ENCODE data around the gene HSPA12B. TPM values are rescaled to one million over a fixed set of nuclear protein-coding genes. Genes with fewer than 3 reads are reported as not detected.

HSPA12B gene
- total and polyA plus RNA-seq, 2 of the 13 experiments (the other 11 are each of a cell fraction or from before 2014, with no cell fraction given), result 0.01 TPM; not detected in 1

DNA sequence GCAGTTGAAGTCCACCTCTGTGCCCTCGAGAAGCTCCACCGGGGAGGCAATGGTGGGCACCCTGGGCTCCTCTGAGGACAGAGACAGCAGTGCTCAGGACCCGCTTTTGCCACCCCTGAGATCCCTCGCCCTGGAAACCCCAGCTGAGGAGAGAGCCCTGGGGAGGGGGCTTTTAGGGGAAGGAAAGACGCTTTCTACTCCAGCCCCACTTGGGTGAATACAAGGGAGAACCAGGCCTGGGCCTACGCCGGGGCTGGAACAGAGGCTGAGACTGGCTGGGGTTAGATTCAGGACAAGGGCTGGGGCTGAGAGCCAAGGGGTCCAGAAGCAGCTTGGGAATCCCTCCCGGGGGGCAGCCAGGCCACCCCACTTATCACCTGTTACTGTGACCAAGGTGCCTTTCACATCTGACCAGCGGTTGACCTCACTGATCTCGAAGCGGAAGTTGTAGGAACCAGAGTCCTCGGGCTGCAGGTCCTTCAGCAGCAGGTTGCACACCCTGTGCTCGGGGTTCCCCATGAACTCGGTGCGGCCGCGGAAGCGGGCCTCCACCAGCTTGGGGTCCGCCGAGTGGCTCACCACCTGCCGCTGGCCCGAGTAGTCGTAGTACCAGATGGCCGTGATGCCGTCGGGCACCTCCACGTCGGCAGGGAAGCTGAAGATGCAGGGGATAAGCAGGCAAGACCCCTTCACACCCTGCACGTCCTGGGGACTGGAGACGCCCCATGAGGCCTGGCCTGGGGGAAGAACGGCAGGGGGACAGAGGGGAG lies 26.3 kb upstream of the HSPA12B start (continued):
- TF ChIP-seq PHF21A (CRISPR knock-in tag; IDR thresholded peaks at IDR 0.05) (no peak), ZNF234 (CRISPR knock-in tag; conservative IDR thresholded peaks at IDR 0.05) (no peak), TEAD3 (CRISPR knock-in tag; optimal IDR thresholded peaks at IDR 0.05; ENCODE audit: borderline replicate concordance) (no peak), GABPB1 (CRISPR knock-in tag; IDR thresholded peaks at IDR 0.05) (no peak; the same call in 1 of the 2 replicates), ZNF282 (IDR thresholded peaks at IDR 0.05; ENCODE audit: partially characterized antibody) (no peak), CAMTA2 (CRISPR knock-in tag; IDR thresholded peaks at IDR 0.05; ENCODE audit: borderline replicate concordance) (0 out of 2 replicates have a peak, but pooled peaks have one; percentile 5), MTF2 (CRISPR knock-in tag; IDR thresholded peaks at IDR 0.05; ENCODE audit: borderline replicate concordance) (0 out of 2 replicates have a peak, but pooled peaks have one; percentile 73), ARHGAP35 (CRISPR knock-in tag; IDR thresholded peaks at IDR 0.05; ENCODE audit: borderline replicate concordance) (no peak), ATF7 (IDR thresholded peaks at IDR 0.05) (no peak), ATF7 (CRISPR knock-in tag; IDR thresholded peaks at IDR 0.05) (no peak), ZSCAN21 (CRISPR knock-in tag; IDR thresholded peaks at IDR 0.05; ENCODE audit: borderline replicate concordance) (no peak), EED (CRISPR knock-in tag; IDR thresholded peaks at IDR 0.05) (no peak), ZFP37 (CRISPR knock-in tag; IDR thresholded peaks at IDR 0.05; ENCODE audit: borderline replicate concordance) (no peak), BRD4 (CRISPR knock-in tag; IDR thresholded peaks at IDR 0.05) (no peak)
- TF ChIP-seq, protein P1, sequence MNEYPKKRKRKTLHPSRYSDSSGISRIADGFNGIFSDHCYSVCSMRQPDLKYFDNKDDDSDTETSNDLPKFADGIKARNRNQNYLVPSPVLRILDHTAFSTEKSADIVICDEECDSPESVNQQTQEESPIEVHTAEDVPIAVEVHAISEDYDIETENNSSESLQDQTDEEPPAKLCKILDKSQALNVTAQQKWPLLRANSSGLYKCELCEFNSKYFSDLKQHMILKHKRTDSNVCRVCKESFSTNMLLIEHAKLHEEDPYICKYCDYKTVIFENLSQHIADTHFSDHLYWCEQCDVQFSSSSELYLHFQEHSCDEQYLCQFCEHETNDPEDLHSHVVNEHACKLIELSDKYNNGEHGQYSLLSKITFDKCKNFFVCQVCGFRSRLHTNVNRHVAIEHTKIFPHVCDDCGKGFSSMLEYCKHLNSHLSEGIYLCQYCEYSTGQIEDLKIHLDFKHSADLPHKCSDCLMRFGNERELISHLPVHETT (CRISPR knock-in tag; conservative IDR thresholded peaks at IDR 0.05), result no peak
- TF ChIP-seq, protein P2, sequence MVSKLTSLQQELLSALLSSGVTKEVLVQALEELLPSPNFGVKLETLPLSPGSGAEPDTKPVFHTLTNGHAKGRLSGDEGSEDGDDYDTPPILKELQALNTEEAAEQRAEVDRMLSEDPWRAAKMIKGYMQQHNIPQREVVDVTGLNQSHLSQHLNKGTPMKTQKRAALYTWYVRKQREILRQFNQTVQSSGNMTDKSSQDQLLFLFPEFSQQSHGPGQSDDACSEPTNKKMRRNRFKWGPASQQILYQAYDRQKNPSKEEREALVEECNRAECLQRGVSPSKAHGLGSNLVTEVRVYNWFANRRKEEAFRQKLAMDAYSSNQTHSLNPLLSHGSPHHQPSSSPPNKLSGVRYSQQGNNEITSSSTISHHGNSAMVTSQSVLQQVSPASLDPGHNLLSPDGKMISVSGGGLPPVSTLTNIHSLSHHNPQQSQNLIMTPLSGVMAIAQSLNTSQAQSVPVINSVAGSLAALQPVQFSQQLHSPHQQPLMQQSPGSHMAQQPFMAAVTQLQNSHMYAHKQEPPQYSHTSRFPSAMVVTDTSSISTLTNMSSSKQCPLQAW (CRISPR knock-in tag; IDR thresholded peaks at IDR 0.05), result no peak
- TF ChIP-seq, protein P3, sequence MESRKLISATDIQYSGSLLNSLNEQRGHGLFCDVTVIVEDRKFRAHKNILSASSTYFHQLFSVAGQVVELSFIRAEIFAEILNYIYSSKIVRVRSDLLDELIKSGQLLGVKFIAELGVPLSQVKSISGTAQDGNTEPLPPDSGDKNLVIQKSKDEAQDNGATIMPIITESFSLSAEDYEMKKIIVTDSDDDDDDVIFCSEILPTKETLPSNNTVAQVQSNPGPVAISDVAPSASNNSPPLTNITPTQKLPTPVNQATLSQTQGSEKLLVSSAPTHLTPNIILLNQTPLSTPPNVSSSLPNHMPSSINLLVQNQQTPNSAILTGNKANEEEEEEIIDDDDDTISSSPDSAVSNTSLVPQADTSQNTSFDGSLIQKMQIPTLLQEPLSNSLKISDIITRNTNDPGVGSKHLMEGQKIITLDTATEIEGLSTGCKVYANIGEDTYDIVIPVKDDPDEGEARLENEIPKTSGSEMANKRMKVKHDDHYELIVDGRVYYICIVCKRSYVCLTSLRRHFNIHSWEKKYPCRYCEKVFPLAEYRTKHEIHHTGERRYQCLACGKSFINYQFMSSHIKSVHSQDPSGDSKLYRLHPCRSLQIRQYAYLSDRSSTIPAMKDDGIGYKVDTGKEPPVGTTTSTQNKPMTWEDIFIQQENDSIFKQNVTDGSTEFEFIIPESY (CRISPR knock-in tag; IDR thresholded peaks at IDR 0.05), result peak; percentile 54; the same call in 1 of the 2 replicates

Measured in HepG2 (cell line).